K562 (cell line): ENCODE results near the gene MEGF11. TPM values are rescaled to one million over a fixed set of nuclear protein-coding genes. Genes with fewer than 3 reads are reported as not detected.

Experiments used
- ATAC-seq: fragments of 200-7000 bp; cut with Tn5 transposase; 3 replicates; pipeline ENCODE4 v1.9.1; 2020; ENCODE audit warnings: moderate library complexity
- BruUV-seq: library from RNA; stranded (reverse); fragments of 400-500 nt; replicated peaks from 2 replicates; lab custom pipeline; 2021; lab: Mats Ljungman, UMichigan
- CTCF ChIA-PET: fragments of 300-600 bp; formaldehyde crosslinking; extraction: SDS; loops from one replicate; lab custom pipeline; 2021; ENCODE audit warnings: low intra/inter-chr PET ratio; lab: Yijun Ruan, JAX
- POLR2A ChIA-PET: fragments of 300-600, 350-650 bp; sonication (Branson Sonifier 250); formaldehyde crosslinking; extraction: SDS; loops from one replicate; lab custom pipeline; 2021; ENCODE audit warnings: antibody characterized with exemption, inconsistent platforms; lab: Yijun Ruan, JAX
- DNase-seq, 4 experiments: peaks; one replicate each; pipeline versions ENCODE4 v3.0.0 to v3.0.0-alpha.2; 2011 to 2018; ENCODE audit warnings: low spot score in 3 of 4, mixed read lengths in 3 of 4; ENCODE audit errors: extremely low read depth in 1 of 4
- FAIRE-seq: peaks from 2 replicates; lab custom pipeline; 2011; peaks lifted over from hg19 to GRCh38; lab: Jason Lieb, UNC
- H2AFZ ChIP-seq: 2 replicates; pipeline ENCODE4 v1.6.0; 2011; ENCODE audit warnings: low read depth, low read length, control low read depth, inconsistent platforms
- H3K27ac ChIP-seq: fragments of 200-600 bp; 3 replicates; pipeline ENCODE4 v1.8.0; 2011; ENCODE audit warnings: low read depth, mild to moderate bottlenecking, control low read depth, inconsistent platforms, low read length, moderate library complexity, mixed read lengths; ENCODE audit errors: extremely low read depth
- H3K27me3 ChIP-seq, 2 experiments: fragments of 300-600 bp in 1 of 2; 2 replicates in 1 of 2; 3 replicates in 1 of 2; pipeline versions ENCODE4 v1.6.0 to v1.8.0; 2011; ENCODE audit warnings: inconsistent platforms in 2 of 2, low read length in 2 of 2, mild to moderate bottlenecking in 1 of 2, mixed read lengths in 1 of 2, moderate library complexity in 1 of 2; ENCODE audit not compliant: control insufficient read depth in 2 of 2, insufficient read depth in 2 of 2
- H3K36me3 ChIP-seq: fragments of 300-600 bp; 3 replicates; pipeline ENCODE4 v1.8.0; 2011; ENCODE audit warnings: mild to moderate bottlenecking, low read length, inconsistent platforms; ENCODE audit not compliant: control insufficient read depth, insufficient read depth
- H3K4me1 ChIP-seq, 2 experiments: fragments of 200-600 bp in 1 of 2; replicated peaks in 1 of 2; 2 replicates in 1 of 2; 3 replicates in 1 of 2; pipeline versions ENCODE4 v1.5.1 to v1.8.0; 2011; ENCODE audit warnings: inconsistent platforms in 2 of 2, low read length in 2 of 2, mild to moderate bottlenecking in 1 of 2, mixed read lengths in 1 of 2, moderate library complexity in 1 of 2; ENCODE audit not compliant: control insufficient read depth in 2 of 2, insufficient read depth in 2 of 2
- H3K4me2 ChIP-seq: 2 replicates; pipeline ENCODE4 v1.6.1; 2011; ENCODE audit warnings: low read length, control low read depth, inconsistent platforms, mixed read lengths; ENCODE audit not compliant: insufficient read depth
- H3K4me3 ChIP-seq: fragments of 200-600 bp; sonication (generic), shearing (Covaris generic); 2 replicates; pipeline ENCODE4 v1.5.1; 2016; ENCODE audit warnings: control low read depth, inconsistent platforms
- H3K79me2 ChIP-seq: fragments of 200-600 bp; 3 replicates; pipeline ENCODE4 v1.8.0; 2011; ENCODE audit warnings: low read length, inconsistent platforms; ENCODE audit not compliant: control insufficient read depth, insufficient read depth
- H3K9ac ChIP-seq, 2 experiments: 2 replicates each; pipeline versions ENCODE4 v1.6.0 to v1.6.1; 2011; ENCODE audit warnings: low read depth in 2 of 2, low read length in 2 of 2, control low read depth in 1 of 2, inconsistent platforms in 1 of 2, mild to moderate bottlenecking in 1 of 2, mixed read lengths in 1 of 2; ENCODE audit not compliant: insufficient read depth in 1 of 2
- H3K9me1 ChIP-seq: one replicate; pipeline ENCODE4 v1.6.0; 2011; ENCODE audit warnings: inconsistent platforms, mild to moderate bottlenecking, low read length, moderate library complexity; ENCODE audit not compliant: control insufficient read depth, insufficient read depth
- H3K9me3 ChIP-seq: replicated peaks from 2 replicates; pipeline ENCODE4 v1.5.1; 2011; ENCODE audit warnings: low read depth, low read length, inconsistent platforms; ENCODE audit not compliant: control insufficient read depth, insufficient read depth
- H4K20me1 ChIP-seq: replicated peaks from 2 replicates; pipeline ENCODE4 v1.6.1; 2011; ENCODE audit warnings: low read length, inconsistent platforms, mixed read lengths; ENCODE audit not compliant: control insufficient read depth, insufficient read depth
- ATF2 ChIP-seq: sonication (generic); formaldehyde crosslinking; IDR thresholded peaks from 2 replicates; pipeline ENCODE4 v1.8.1; 2022; ENCODE audit warnings: missing genetic modification reagents
- CCNT2 ChIP-seq: IDR thresholded peaks from 2 replicates; pipeline ENCODE4 v1.6.1; 2011; ENCODE audit warnings: borderline replicate concordance, low read depth, mild to moderate bottlenecking, moderate library complexity, mixed read lengths, low read length; ENCODE audit not compliant: insufficient read length; ENCODE audit errors: extremely low read depth
- FOXA3 ChIP-seq, 2 experiments: fragments of 450-650 bp in 1 of 2; sonication (generic) in 1 of 2; formaldehyde crosslinking; IDR thresholded peaks in 1 of 2; conservative IDR thresholded peaks in 1 of 2; 2 replicates each; pipeline versions ENCODE4 v1.4.0 to v1.8.0; 2020 to 2022; ENCODE audit warnings: mild to moderate bottlenecking in 2 of 2, missing genetic modification reagents in 1 of 2
- FOXP4 ChIP-seq: sonication (generic); formaldehyde crosslinking; IDR thresholded peaks from 2 replicates; pipeline ENCODE4 v1.8.0; 2022; ENCODE audit warnings: mild to moderate bottlenecking, missing genetic modification reagents, borderline replicate concordance
- GABPB1 ChIP-seq: sonication (generic); formaldehyde crosslinking; IDR thresholded peaks from 2 replicates; pipeline ENCODE4 v1.8.0; 2022; ENCODE audit warnings: mild to moderate bottlenecking, missing genetic modification reagents
- JUN ChIP-seq, 2 experiments: sonication (generic) in 1 of 2; formaldehyde crosslinking in 1 of 2; IDR thresholded peaks; 2 replicates each; pipeline versions ENCODE4 v1.6.1 to v1.8.0; 2012 to 2022; ENCODE audit warnings: borderline replicate concordance in 2 of 2, mild to moderate bottlenecking in 2 of 2, improper control_type of control experiment in 1 of 2, low read depth in 1 of 2, low read length in 1 of 2, missing genetic modification reagents in 1 of 2
- KAT8 ChIP-seq: fragments of 450-650 bp; IDR thresholded peaks from 2 replicates; pipeline ENCODE4 v1.6.1; 2016; ENCODE audit warnings: low read depth, mild to moderate bottlenecking
- MLLT1 ChIP-seq, 2 experiments: fragments of 450-650 bp; IDR thresholded peaks; 2 replicates each; pipeline ENCODE4 v1.6.1; 2016
- NR3C1 ChIP-seq: sonication (generic); formaldehyde crosslinking; IDR thresholded peaks from 2 replicates; pipeline ENCODE4 v1.8.1; 2022; ENCODE audit warnings: missing genetic modification reagents
- PATZ1 ChIP-seq: fragments of 250-450 bp; sonication (Bioruptor Pico); IDR thresholded peaks from 2 replicates; pipeline ENCODE4 v1.5.0; 2020; ENCODE audit warnings: mild to moderate bottlenecking, borderline replicate concordance
- SETDB1 ChIP-seq: IDR thresholded peaks from one replicate; pipeline ENCODE4 v1.6.1; 2012; ENCODE audit warnings: low read length, control low read depth, inconsistent platforms
- ZNF217 ChIP-seq: sonication (generic); formaldehyde crosslinking; IDR thresholded peaks from 2 replicates; pipeline ENCODE4 v1.8.0; 2022; ENCODE audit warnings: mild to moderate bottlenecking, missing genetic modification reagents
- ZNF311 ChIP-seq: fragments of 250-450 bp; sonication (Bioruptor Pico); IDR thresholded peaks from 2 replicates; pipeline ENCODE4 v1.4.0; 2020; ENCODE audit warnings: mild to moderate bottlenecking, moderate library complexity
- ZNF76 ChIP-seq: fragments of 250-450 bp; sonication (Bioruptor Pico); IDR thresholded peaks from 2 replicates; pipeline ENCODE4 v1.4.0; 2020; ENCODE audit warnings: mild to moderate bottlenecking, moderate library complexity, borderline replicate concordance
- ZZZ3 ChIP-seq: fragments of 450-650 bp; IDR thresholded peaks from 2 replicates; pipeline ENCODE4 v1.6.1; 2016; ENCODE audit warnings: antibody characterized with exemption, mild to moderate bottlenecking, moderate library complexity
- WGBS: fragments of 100-300 bp; shearing (Covaris generic); methylation state at CpG from one replicate; pipeline ENCODE4 v1.1.6; 2016; ENCODE audit warnings: low coverage, mixed read lengths; ENCODE audit not compliant: insufficient coverage; ENCODE audit errors: missing lambda C conversion rate; 5-methylcytosine and 5-hydroxymethylcytosine counted together
- in situ Hi-C: fragments of 300-500 bp; cut with MboI; formaldehyde crosslinking; loops from 4 replicates; pipeline ENCODE4 v1.15.0; 2018; ENCODE audit warnings: inconsistent platforms, mixed read lengths
- intact Hi-C: fragments of 100-400 bp; cut with micrococcal nuclease; formaldehyde crosslinking; loops from 2 replicates; pipeline ENCODE4 v1.14.2; 2022
- polyA plus RNA-seq, 8 experiments: library from polyadenylated mRNA; depleted of rRNA in 4 of 8; stranded (reverse) in 5 of 8; unstranded in 3 of 8; fragments of >200 nt; fragmentation: Nextera tagmentation in 2 of 8; fragmentation: Illumina TruSeq in 1 of 8; extraction: Ambion mirVana in 2 of 8; extraction: Trizol in 1 of 8; gene quantifications; 2 replicates each; pipeline versions ENCODE4 v1.2.1 to v1.2.3, GENCODE V29; 2011 to 2014; ENCODE audit warnings: inconsistent platforms in 1 of 8, missing spikeins in 1 of 8
- total RNA-seq, 7 experiments: library from RNA; depleted of rRNA in 6 of 7; stranded (reverse); fragments of >200 nt in 6 of 7; fragmentation: Illumina TruSeq in 2 of 7; extraction: Trizol in 2 of 7; gene quantifications; 2 replicates each; pipeline versions ENCODE4 v1.2.1 to v1.2.3, GENCODE V29; 2011 to 2021; ENCODE audit warnings: low replicate concordance in 1 of 7

Gene MEGF11
- total and polyA plus RNA-seq, 9 of the 15 experiments (the other 6 are each of a cell fraction or from before 2014, with no cell fraction given), result 0.06 to 0.23 (median 0.20) TPM; not detected in 6

GRCh38 chr15:66030650-66031049, 222.9 kb downstream of the MEGF11 start:
- H3K4me1 ChIP-seq, result no peaks in the 10 kb centered on the region
- no peak overlapping the region for H3K9ac ChIP-seq
- ATAC-seq, result no peak
- no peaks in the 10 kb centered on the region for H3K79me2 ChIP-seq
- no peaks in the 10 kb centered on the region for H3K36me3 ChIP-seq
- CTCF ChIA-PET, result no interaction called here
- no peaks in the 10 kb centered on the region for H3K9me1 ChIP-seq
- H2AFZ ChIP-seq, result no peak overlapping the region
- no peak overlapping the region for H3K4me3 ChIP-seq
- intact Hi-C loops (no loop called here), in situ Hi-C loops (no loop called here)
- no peak for FAIRE-seq
- no peak overlapping the region for H3K4me2 ChIP-seq
- POLR2A ChIA-PET, result no interaction called here
- no TSS peak for BruUV-seq
- H3K27ac ChIP-seq, result no peak overlapping the region
- WGBS, result 0% methylated on average over 3 of the region's 4 CpGs
- DNase-seq, result no peak
- no peaks in the 10 kb centered on the region for H4K20me1 ChIP-seq
- peaks cover 1% of the 10 kb centered on the region; the same call in 1 of the 2 replicates for H3K9me3 ChIP-seq
- H3K27me3 ChIP-seq, result peaks cover 0 to 18% of the 10 kb centered on the region in 2 experiments; a peak in 2 of 5 replicates
- no peak for TF ChIP-seq KAT8
- TF ChIP-seq JUN (IDR thresholded peaks at IDR 0.05; ENCODE audit: borderline replicate concordance, low read depth, low read length), result no peak
- no peak for TF ChIP-seq JUN (CRISPR knock-in tag; IDR thresholded peaks at IDR 0.05; ENCODE audit: borderline replicate concordance)
- no peak for TF ChIP-seq ZNF311 (CRISPR knock-in tag)
- no peak for TF ChIP-seq GABPB1
- no peak for TF ChIP-seq ZNF76 (CRISPR knock-in tag)
- TF ChIP-seq ZNF217, result no peak
- TF ChIP-seq CCNT2, result no peak
- TF ChIP-seq ZZZ3, result no peak
- no peak for TF ChIP-seq NR3C1
- no peak for TF ChIP-seq FOXA3 (CRISPR knock-in tag; conservative IDR thresholded peaks at IDR 0.05 in 1 of 2, IDR thresholded peaks at IDR 0.05 in 1 of 2)
- TF ChIP-seq SETDB1, result no peak
- TF ChIP-seq PATZ1 (CRISPR knock-in tag), result no peak
- TF ChIP-seq MLLT1 (IDR thresholded peaks at IDR 0.05), result no peak
- no peak for TF ChIP-seq FOXP4 (CRISPR knock-in tag)
- TF ChIP-seq ATF2, result no peak
